ENCODE results near the gene OVOL3. TPM values are rescaled to one million over a fixed set of nuclear protein-coding genes. Genes with fewer than 3 reads are reported as not detected.

Gene OVOL3
- total RNA-seq, 4 donors from 2014 or later, result not detected

GRCh38 chr19:36142046-36142445, 31.1 kb downstream of the OVOL3 start:
- no peak for TF ChIP-seq POLR2AphosphoS5 (IDR thresholded peaks at IDR 0.05)
- TF ChIP-seq EP300 (IDR thresholded peaks at IDR 0.05), result no peak
- no peak for TF ChIP-seq CTCF (IDR thresholded peaks at IDR 0.05)
- no peak for TF ChIP-seq POLR2A (IDR thresholded peaks at IDR 0.05)
- H3K9me3 ChIP-seq, result no peaks in the 10 kb centered on the region
- no peak for DNase-seq (ENCODE audit: low spot score in 2 of 2)
- H3K27ac ChIP-seq, result no peak overlapping the region
- 88% methylated on average over 12 of the region's 14 CpGs for WGBS
- H3K4me3 ChIP-seq, result no peak overlapping the region
- no peaks in the 10 kb centered on the region for H3K27me3 ChIP-seq
- peaks cover 21% of the 10 kb centered on the region for H3K4me1 ChIP-seq
- peaks cover 51% of the 10 kb centered on the region for H3K36me3 ChIP-seq

- no peaks in the 10 kb centered on the region for H3K27me3 ChIP-seq
- DNase-seq (ENCODE audit: low spot score in 2 of 2), result no peak
- WGBS, result 94% methylated on average over 9 of the region's 9 CpGs
- H3K9me3 ChIP-seq, result no peaks in the 10 kb centered on the region
- no peak overlapping the region for H3K27ac ChIP-seq
- H3K36me3 ChIP-seq, result peaks cover 56% of the 10 kb centered on the region
- no peak overlapping the region for H3K4me3 ChIP-seq
- H3K4me1 ChIP-seq, result peaks cover 17% of the 10 kb centered on the region
- no peak for TF ChIP-seq CTCF (IDR thresholded peaks at IDR 0.05)
Observed at GRCh38 chr19:36142496-36142895, 31.6 kb downstream of the OVOL3 start.

- no peaks in the 10 kb centered on the region for H3K27me3 ChIP-seq
- TF ChIP-seq EP300 (IDR thresholded peaks at IDR 0.05) (no peak), POLR2AphosphoS5 (IDR thresholded peaks at IDR 0.05) (no peak), CTCF (IDR thresholded peaks at IDR 0.05) (no peak), POLR2A (IDR thresholded peaks at IDR 0.05) (no peak)
- no peak overlapping the region for H3K27ac ChIP-seq
- H3K4me3 ChIP-seq, result no peak overlapping the region
- H3K4me1 ChIP-seq, result peaks cover 11% of the 10 kb centered on the region
- no peak for DNase-seq (ENCODE audit: low spot score in 2 of 2)
- peaks cover 75% of the 10 kb centered on the region for H3K36me3 ChIP-seq
- H3K9me3 ChIP-seq, result no peaks in the 10 kb centered on the region
- 94% methylated on average over 6 of the region's 6 CpGs for WGBS
Observed at GRCh38 chr19:36144624-36145023, 33.7 kb downstream of the OVOL3 start.

- Histone ChIP-seq H3K27ac (peak overlapping the region; percentile 93), H3K27me3 (no peaks in the 10 kb centered on the region), H3K4me1 (peaks cover 40% of the 10 kb centered on the region), H3K36me3 (peaks cover 58% of the 10 kb centered on the region), H3K9me3 (no peaks in the 10 kb centered on the region), H3K4me3 (no peak overlapping the region)
- WGBS, result 39% methylated on average over 11 of the region's 13 CpGs
- peak; percentile 84 to 85 for DNase-seq (ENCODE audit: low spot score in 2 of 2)
- TF ChIP-seq EP300 (IDR thresholded peaks at IDR 0.05) (no peak), POLR2AphosphoS5 (IDR thresholded peaks at IDR 0.05) (peak in 1 of 3 donors; percentile 18)
Observed at GRCh38 chr19:36149673-36150406, 38.9 kb downstream of the OVOL3 start.

- Histone ChIP-seq H3K27ac (peak overlapping the region; percentile 93), H3K9me3 (no peaks in the 10 kb centered on the region), H3K36me3 (peaks cover 50% of the 10 kb centered on the region), H3K4me1 (peaks cover 40% of the 10 kb centered on the region), H3K27me3 (no peaks in the 10 kb centered on the region), H3K4me3 (peak overlapping the region; percentile 53)
- no peak for DNase-seq (ENCODE audit: low spot score in 2 of 2)
- no peak for TF ChIP-seq POLR2A (IDR thresholded peaks at IDR 0.05)
- TF ChIP-seq EP300 (IDR thresholded peaks at IDR 0.05), result no peak
- no peak for TF ChIP-seq CTCF (IDR thresholded peaks at IDR 0.05)
- no peak for TF ChIP-seq POLR2AphosphoS5 (IDR thresholded peaks at IDR 0.05)
- 62% methylated on average over 4 of the region's 5 CpGs for WGBS
Observed at GRCh38 chr19:36150586-36150985, 39.6 kb downstream of the OVOL3 start.
